Measurements from ENCODE around the gene TRPV4. TPM values are rescaled to one million over a fixed set of nuclear protein-coding genes. Genes with fewer than 3 reads are reported as not detected.
"Not testable (repeated sequence)": the region's sequence is repeated elsewhere in the genome, so short reads cannot be mapped to it uniquely, and the experiment has no call there.

TRPV4 gene
- total RNA-seq, 2 experiments from 2014 or later, result not detected

DNA sequence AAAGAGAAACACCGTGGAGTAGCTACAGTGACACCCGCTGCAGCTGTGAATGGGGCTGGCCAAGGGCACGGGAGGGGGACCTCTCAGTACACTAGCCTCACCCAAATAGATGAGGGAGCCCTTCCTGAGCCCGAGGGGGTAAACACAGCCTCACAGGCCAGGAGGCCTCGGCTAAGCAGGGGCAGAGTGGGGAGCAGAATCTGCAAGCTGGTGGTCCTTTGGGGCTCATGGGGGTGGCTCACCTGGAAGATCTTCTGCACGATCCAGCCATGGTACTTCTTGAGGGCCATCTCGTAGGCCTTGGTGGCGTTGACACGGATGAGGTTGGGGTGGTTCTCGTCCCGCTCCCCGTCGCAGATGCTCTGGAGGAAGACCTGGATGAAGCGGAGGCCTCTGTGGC lies 22.2 kb upstream of the TRPV4 start:
- peaks cover 47% of the 10 kb centered on the region for H3K36me3 ChIP-seq (ENCODE audit: insufficient read depth, low read length)
- CTCF ChIA-PET, result interaction anchor here (2.7 kb wide), 1 partner anchor 10 kb away, joined by 20 read pairs; no protein-coding TSS in a partner anchor

DNA sequence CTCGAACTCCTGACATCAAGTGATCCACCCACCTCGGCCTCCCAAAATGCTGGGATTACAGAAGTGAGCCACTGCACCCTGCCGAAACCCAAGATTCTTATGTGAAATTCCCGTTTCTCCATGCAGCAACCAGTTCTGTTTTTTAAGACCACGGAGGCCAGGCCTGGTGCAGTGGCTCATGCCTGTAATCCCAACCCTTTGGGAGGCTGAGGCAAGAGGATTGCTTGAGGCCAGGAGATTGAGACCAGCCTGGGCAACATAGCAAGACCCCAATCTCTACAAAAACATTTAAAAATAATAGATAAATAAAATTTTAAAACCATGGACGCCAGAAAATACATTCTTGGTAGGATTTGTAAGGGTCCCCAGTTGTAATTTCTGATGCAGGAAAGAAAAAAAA lies 17.3 kb upstream of the TRPV4 start:
- H3K27ac Mint-ChIP-seq; DNase-seq; CTCF ChIA-PET; H3K27me3 ChIP-seq (ENCODE audit: control insufficient read depth in 1 of 2, insufficient read depth in 2 of 2, low read length in 2 of 2); H3K4me1 ChIP-seq (ENCODE audit: insufficient read depth, low read length); H3K27me3 Mint-ChIP-seq; POLR2A ChIA-PET; ATAC-seq (ENCODE audit: poor library complexity); intact Hi-C loops (cut with DNase I, micrococcal nuclease); H3K4me3 Mint-ChIP-seq; H3K27ac ChIP-seq (ENCODE audit: low read depth in 1 of 2, low read length in 2 of 2); H3K4me3 ChIP-seq (ENCODE audit: low read length); H3K4me1 Mint-ChIP-seq (ENCODE audit: low read depth); H3K9me3 ChIP-seq (ENCODE audit: control insufficient read depth in 1 of 2, insufficient read depth in 1 of 2, low read length in 2 of 2); H3K9me3 Mint-ChIP-seq: not testable (repeated sequence)
- H3K36me3 Mint-ChIP-seq (ENCODE audit: low read depth), result peaks cover 26% of the 10 kb centered on the region
- H3K36me3 ChIP-seq (ENCODE audit: insufficient read depth, low read length), result peaks cover 19% of the 10 kb centered on the region

More for the DNA sequence above, 22.2 kb upstream of the TRPV4 start:
- peaks cover 4% of the 10 kb centered on the region for H3K4me1 ChIP-seq (ENCODE audit: insufficient read depth, low read length)
- H3K27me3 ChIP-seq (ENCODE audit: control insufficient read depth in 1 of 2, insufficient read depth in 2 of 2, low read length in 2 of 2), result no peaks in the 10 kb centered on the region
- no peak overlapping the region for H3K27ac ChIP-seq (ENCODE audit: low read depth in 1 of 2, low read length in 2 of 2)
- no peak overlapping the region for H3K27ac Mint-ChIP-seq
- H3K4me3 Mint-ChIP-seq, result no peak overlapping the region
- DNase-seq, result no peak
- H3K36me3 Mint-ChIP-seq (ENCODE audit: low read depth), result peaks cover 59% of the 10 kb centered on the region
- intact Hi-C loops (cut with DNase I, micrococcal nuclease), result loop anchor here in 1 of 2 experiments (2.0 kb wide), 1 partner anchor 23 kb away; no protein-coding TSS in a partner anchor
- H3K9me3 ChIP-seq (ENCODE audit: control insufficient read depth in 1 of 2, insufficient read depth in 1 of 2, low read length in 2 of 2), result no peaks in the 10 kb centered on the region
- H3K27me3 Mint-ChIP-seq, result no peaks in the 10 kb centered on the region
- H3K4me1 Mint-ChIP-seq (ENCODE audit: low read depth), result peaks cover 3% of the 10 kb centered on the region
- no peak overlapping the region for H3K4me3 ChIP-seq (ENCODE audit: low read length)
- TF ChIP-seq, protein P1, sequence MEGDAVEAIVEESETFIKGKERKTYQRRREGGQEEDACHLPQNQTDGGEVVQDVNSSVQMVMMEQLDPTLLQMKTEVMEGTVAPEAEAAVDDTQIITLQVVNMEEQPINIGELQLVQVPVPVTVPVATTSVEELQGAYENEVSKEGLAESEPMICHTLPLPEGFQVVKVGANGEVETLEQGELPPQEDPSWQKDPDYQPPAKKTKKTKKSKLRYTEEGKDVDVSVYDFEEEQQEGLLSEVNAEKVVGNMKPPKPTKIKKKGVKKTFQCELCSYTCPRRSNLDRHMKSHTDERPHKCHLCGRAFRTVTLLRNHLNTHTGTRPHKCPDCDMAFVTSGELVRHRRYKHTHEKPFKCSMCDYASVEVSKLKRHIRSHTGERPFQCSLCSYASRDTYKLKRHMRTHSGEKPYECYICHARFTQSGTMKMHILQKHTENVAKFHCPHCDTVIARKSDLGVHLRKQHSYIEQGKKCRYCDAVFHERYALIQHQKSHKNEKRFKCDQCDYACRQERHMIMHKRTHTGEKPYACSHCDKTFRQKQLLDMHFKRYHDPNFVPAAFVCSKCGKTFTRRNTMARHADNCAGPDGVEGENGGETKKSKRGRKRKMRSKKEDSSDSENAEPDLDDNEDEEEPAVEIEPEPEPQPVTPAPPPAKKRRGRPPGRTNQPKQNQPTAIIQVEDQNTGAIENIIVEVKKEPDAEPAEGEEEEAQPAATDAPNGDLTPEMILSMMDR (IDR thresholded peaks at IDR 0.05), result no peak
- H3K9me3 Mint-ChIP-seq, result no peaks in the 10 kb centered on the region
- ATAC-seq (ENCODE audit: poor library complexity), result no peak
- POLR2A ChIA-PET, result no interaction called here

DNA sequence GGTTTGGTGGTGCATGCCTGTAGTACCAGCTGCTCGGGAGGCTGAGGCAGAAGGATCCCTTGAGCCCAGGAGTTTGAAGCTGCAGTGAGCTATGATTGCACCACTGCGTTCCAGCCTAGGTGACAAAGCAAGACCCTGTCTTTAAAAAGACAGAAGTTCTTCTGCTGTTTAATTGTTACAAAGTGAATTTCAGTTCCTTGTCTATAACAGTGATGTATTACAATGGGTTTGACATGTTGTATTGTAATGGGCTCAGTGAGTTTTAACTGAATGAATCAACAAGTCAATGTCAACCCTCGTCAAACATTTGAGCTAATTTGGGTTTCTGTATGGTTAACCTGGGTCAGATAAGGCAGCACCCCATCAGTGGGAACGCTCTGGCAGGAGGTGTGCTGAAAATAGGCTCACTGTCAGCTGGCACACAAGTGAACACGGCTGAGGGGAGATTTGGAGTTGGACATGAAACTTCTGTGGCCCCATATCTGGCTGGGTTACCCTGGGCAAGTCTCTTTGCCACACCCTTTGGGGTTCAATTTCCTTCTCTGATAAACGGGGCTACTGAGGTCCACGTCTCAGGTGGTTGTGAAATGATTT lies 14.0 kb upstream of the TRPV4 start:
- TF ChIP-seq, protein P1 (IDR thresholded peaks at IDR 0.05), result no peak
- H3K27ac Mint-ChIP-seq, result no peak overlapping the region
- POLR2A ChIA-PET, result no interaction called here
- H3K27me3 Mint-ChIP-seq, result no peaks in the 10 kb centered on the region
- no peak for DNase-seq
- H3K4me1 ChIP-seq (ENCODE audit: insufficient read depth, low read length), result peaks cover 8% of the 10 kb centered on the region
- CTCF ChIA-PET, result interaction anchor here (0.5 kb wide), 1 partner anchor 584 kb away, joined by 4 read pairs; no protein-coding TSS in a partner anchor
- no peaks in the 10 kb centered on the region for H3K9me3 Mint-ChIP-seq
- H3K4me3 Mint-ChIP-seq, result no peak overlapping the region
- peaks cover 8% of the 10 kb centered on the region for H3K36me3 Mint-ChIP-seq (ENCODE audit: low read depth)
- peaks cover under 1% of the 10 kb centered on the region for H3K36me3 ChIP-seq (ENCODE audit: insufficient read depth, low read length)
- no peaks in the 10 kb centered on the region for H3K4me1 Mint-ChIP-seq (ENCODE audit: low read depth)
- intact Hi-C loops (cut with DNase I, micrococcal nuclease), result loop anchor here in 1 of 2 experiments (5.0 kb wide), 1 partner anchor 250 kb away; no protein-coding TSS in a partner anchor
- no peak overlapping the region for H3K27ac ChIP-seq (ENCODE audit: low read depth in 1 of 2, low read length in 2 of 2)
- ATAC-seq (ENCODE audit: poor library complexity), result no peak
- no peaks in the 10 kb centered on the region for H3K27me3 ChIP-seq (ENCODE audit: control insufficient read depth in 1 of 2, insufficient read depth in 2 of 2, low read length in 2 of 2)
- H3K4me3 ChIP-seq (ENCODE audit: low read length), result no peak overlapping the region
- no peaks in the 10 kb centered on the region for H3K9me3 ChIP-seq (ENCODE audit: control insufficient read depth in 1 of 2, insufficient read depth in 1 of 2, low read length in 2 of 2)

Data from CD4-positive, alpha-beta T cell (primary cell).